Cerebellar cortex (tissue), 1 donor: ENCODE results near the gene CACNA2D2.

Experiments used
- DNase-seq: peaks from one replicate; pipeline ENCODE4 v3.0.0-alpha.2; 2015; ENCODE audit warnings: low spot score

Gene CACNA2D2

GRCh38 chr3:50371133-50371685 is 132.2 kb downstream of the CACNA2D2 start:
- DNase-seq: no peak

GRCh38 chr3:50370594-50370993 is 132.8 kb downstream of the CACNA2D2 start:
- DNase-seq: peak; percentile 35

GRCh38 chr3:50369012-50369670 is 134.3 kb downstream of the CACNA2D2 start:
- DNase-seq: no peak

- DNase-seq: no peak
Measured at GRCh38 chr3:50365842-50366220, 137.6 kb downstream of the CACNA2D2 start.

- peak; percentile 36 for DNase-seq
Measured at GRCh38 chr3:50365080-50365841, 138.2 kb downstream of the CACNA2D2 start.

GRCh38 chr3:50364573-50365079 is 138.8 kb downstream of the CACNA2D2 start:
- DNase-seq: no peak

GRCh38 chr3:50359760-50360110 is 143.7 kb downstream of the CACNA2D2 start:
- DNase-seq: no peak

- peak; percentile 100 for DNase-seq
Measured at GRCh38 chr3:50358911-50359759, 144.3 kb downstream of the CACNA2D2 start, which contains the start of gene TMEM115. Gene TMEM115 (minus strand): TSS chr3:50359521. CDS start chr3:50359063, 458 bp downstream.

- DNase-seq: no peak
Measured at GRCh38 chr3:50358355-50358910, 145.0 kb downstream of the CACNA2D2 start.

GRCh38 chr3:50357481-50357880 is 146.0 kb downstream of the CACNA2D2 start:
- DNase-seq: no peak

- DNase-seq: peak; percentile 24
Measured at GRCh38 chr3:50356553-50356952, 146.9 kb downstream of the CACNA2D2 start.

GRCh38 chr3:50355829-50356552 is 147.4 kb downstream of the CACNA2D2 start:
- DNase-seq: no peak

- DNase-seq: no peak
Measured at GRCh38 chr3:50354850-50355249, 148.6 kb downstream of the CACNA2D2 start.

- no peak for DNase-seq
Measured at GRCh38 chr3:50354186-50354764, 149.2 kb downstream of the CACNA2D2 start.

GRCh38 chr3:50353245-50354004 is 150.0 kb downstream of the CACNA2D2 start:
- no peak for DNase-seq

- DNase-seq: peak; percentile 31
Measured at GRCh38 chr3:50352781-50353180, 150.7 kb downstream of the CACNA2D2 start.

- DNase-seq: no peak
Measured at GRCh38 chr3:50351323-50351697, 152.1 kb downstream of the CACNA2D2 start.

- DNase-seq: peak; percentile 96
Measured at GRCh38 chr3:50350527-50351322, 152.7 kb downstream of the CACNA2D2 start, which contains the start of the genes CYB561D2 and NPRL2. Gene CYB561D2 (plus strand): TSS chr3:50350862. CDS start chr3:50351434, 572 bp downstream. Gene NPRL2 (minus strand): TSS chr3:50350775. CDS start chr3:50350652, 123 bp downstream.

- no peak for DNase-seq
Measured at GRCh38 chr3:50350213-50350526, 153.3 kb downstream of the CACNA2D2 start.
